ENCODE data around the gene EMILIN3. TPM values are rescaled to one million over a fixed set of nuclear protein-coding genes. Genes with fewer than 3 reads are reported as not detected.

The EMILIN3 gene
- total RNA-seq, 1 donor from 2014 or later, result 2.1 TPM

- TF ChIP-seq CTCF (IDR thresholded peaks at IDR 0.05), result no peak
These were observed 7.0 kb downstream of the EMILIN3 start for GRCh38 chr20:41359541-41360011.

GRCh38 chr20:41358717-41359116, 7.9 kb downstream of the EMILIN3 start:
- Mint-ChIP-seq H3K36me3 (ENCODE audit: unreplicated experiment) (no peaks in the 10 kb centered on the region), H3K27me3 (ENCODE audit: unreplicated experiment) (no peaks in the 10 kb centered on the region), H3K9me3 (ENCODE audit: unreplicated experiment) (no peaks in the 10 kb centered on the region), H3K4me1 (ENCODE audit: unreplicated experiment) (no peaks in the 10 kb centered on the region), H3K4me3 (ENCODE audit: unreplicated experiment) (no peak overlapping the region), H3K27ac (ENCODE audit: unreplicated experiment) (no peak overlapping the region)
- TF ChIP-seq CTCF (IDR thresholded peaks at IDR 0.05), result no peak
- DNase-seq (ENCODE audit: extremely low spot score, unreplicated experiment), result no peak

More at GRCh38 chr20:41359541-41360011, 7.0 kb downstream of the EMILIN3 start:
- DNase-seq (ENCODE audit: extremely low spot score, unreplicated experiment), result no peak
- no peaks in the 10 kb centered on the region for H3K4me1 Mint-ChIP-seq (ENCODE audit: unreplicated experiment)
- no peaks in the 10 kb centered on the region for H3K9me3 Mint-ChIP-seq (ENCODE audit: unreplicated experiment)
- H3K36me3 Mint-ChIP-seq (ENCODE audit: unreplicated experiment), result no peaks in the 10 kb centered on the region
- H3K4me3 Mint-ChIP-seq (ENCODE audit: unreplicated experiment), result no peak overlapping the region
- H3K27me3 Mint-ChIP-seq (ENCODE audit: unreplicated experiment), result no peaks in the 10 kb centered on the region
- H3K27ac Mint-ChIP-seq (ENCODE audit: unreplicated experiment), result no peak overlapping the region

GRCh38 chr20:41358230-41358629, 8.4 kb downstream of the EMILIN3 start:
- no peaks in the 10 kb centered on the region for H3K9me3 Mint-ChIP-seq (ENCODE audit: unreplicated experiment)
- H3K27ac Mint-ChIP-seq (ENCODE audit: unreplicated experiment), result no peak overlapping the region
- H3K4me1 Mint-ChIP-seq (ENCODE audit: unreplicated experiment), result no peaks in the 10 kb centered on the region
- H3K27me3 Mint-ChIP-seq (ENCODE audit: unreplicated experiment), result no peaks in the 10 kb centered on the region
- no peak for DNase-seq (ENCODE audit: extremely low spot score, unreplicated experiment)
- no peak for TF ChIP-seq CTCF (IDR thresholded peaks at IDR 0.05)
- H3K4me3 Mint-ChIP-seq (ENCODE audit: unreplicated experiment), result no peak overlapping the region
- no peaks in the 10 kb centered on the region for H3K36me3 Mint-ChIP-seq (ENCODE audit: unreplicated experiment)

- Mint-ChIP-seq H3K4me1 (ENCODE audit: unreplicated experiment) (no peaks in the 10 kb centered on the region), H3K36me3 (ENCODE audit: unreplicated experiment) (no peaks in the 10 kb centered on the region), H3K27me3 (ENCODE audit: unreplicated experiment) (no peaks in the 10 kb centered on the region), H3K9me3 (ENCODE audit: unreplicated experiment) (no peaks in the 10 kb centered on the region), H3K27ac (ENCODE audit: unreplicated experiment) (no peak overlapping the region), H3K4me3 (ENCODE audit: unreplicated experiment) (no peak overlapping the region)
- no peak for DNase-seq (ENCODE audit: extremely low spot score, unreplicated experiment)
- TF ChIP-seq CTCF (IDR thresholded peaks at IDR 0.05), result no peak
These were observed 9.0 kb downstream of the EMILIN3 start for GRCh38 chr20:41357424-41358163.

- Mint-ChIP-seq H3K27me3 (ENCODE audit: unreplicated experiment) (no peaks in the 10 kb centered on the region), H3K36me3 (ENCODE audit: unreplicated experiment) (no peaks in the 10 kb centered on the region), H3K9me3 (ENCODE audit: unreplicated experiment) (no peaks in the 10 kb centered on the region), H3K27ac (ENCODE audit: unreplicated experiment) (no peak overlapping the region), H3K4me3 (ENCODE audit: unreplicated experiment) (no peak overlapping the region), H3K4me1 (ENCODE audit: unreplicated experiment) (no peaks in the 10 kb centered on the region)
- no peak for TF ChIP-seq CTCF (IDR thresholded peaks at IDR 0.05)
- DNase-seq (ENCODE audit: extremely low spot score, unreplicated experiment), result no peak
These were observed 9.7 kb downstream of the EMILIN3 start for GRCh38 chr20:41356951-41357350.

Measured in osteocyte (in vitro differentiated cells).